Sigmoid colon (tissue), 4 donors: ENCODE data around the gene BDP1.
"Not testable (repeated sequence)": the region's sequence is repeated elsewhere in the genome, so short reads cannot be mapped to it uniquely, and the experiment has no call there.

Source experiments
- CTCF ChIP-seq, 4 experiments: fragments of 450-650 bp in 3 of 4; fragments of 200-600 bp in 1 of 4; IDR thresholded peaks; one replicate each; pipeline ENCODE4 v1.5.1; 2016 to 2019; ENCODE audit warnings: antibody characterized with exemption in 4 of 4, mild to moderate bottlenecking in 3 of 4, moderate library complexity in 2 of 4
- POLR2AphosphoS5 ChIP-seq, 4 donors: sonication (generic); formaldehyde crosslinking; IDR thresholded peaks; one replicate each; pipeline ENCODE4 v1.6.1; 2017; ENCODE audit warnings: antibody characterized with exemption in 4 of 4

DNA sequence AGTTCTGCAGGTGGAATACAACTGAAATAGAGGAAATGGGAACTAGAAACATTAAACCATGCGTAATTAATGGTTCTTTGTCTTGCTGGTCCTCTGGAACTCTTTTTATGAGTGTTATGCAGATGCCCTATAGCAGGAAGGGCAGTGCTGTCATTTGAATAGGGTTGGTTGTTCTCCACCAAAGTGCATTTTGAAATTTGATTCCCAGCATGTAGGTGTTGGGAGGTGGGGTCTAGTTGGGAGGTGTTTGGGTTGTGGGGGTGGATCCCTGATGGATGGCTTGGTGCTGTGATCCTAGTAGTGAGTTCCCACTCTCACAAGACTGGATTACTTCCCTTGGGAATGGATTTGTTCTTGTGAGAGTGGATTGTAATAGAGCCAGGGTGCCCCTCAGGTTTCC lies 34.2 kb upstream of the BDP1 start:
- not testable (repeated sequence) for TF ChIP-seq POLR2AphosphoS5, CTCF (IDR thresholded peaks at IDR 0.05)
